Amniotic stem cell (primary cell): ENCODE measurements around the gene COL21A1.
"Not testable (repeated sequence)": the region's sequence is repeated elsewhere in the genome, so short reads cannot be mapped to it uniquely, and the experiment has no call there.

Experiments
- DNase-seq: peaks from one replicate; lab custom pipeline; 2025; lab: John Stamatoyannopoulos, UW

The COL21A1 gene

DNA sequence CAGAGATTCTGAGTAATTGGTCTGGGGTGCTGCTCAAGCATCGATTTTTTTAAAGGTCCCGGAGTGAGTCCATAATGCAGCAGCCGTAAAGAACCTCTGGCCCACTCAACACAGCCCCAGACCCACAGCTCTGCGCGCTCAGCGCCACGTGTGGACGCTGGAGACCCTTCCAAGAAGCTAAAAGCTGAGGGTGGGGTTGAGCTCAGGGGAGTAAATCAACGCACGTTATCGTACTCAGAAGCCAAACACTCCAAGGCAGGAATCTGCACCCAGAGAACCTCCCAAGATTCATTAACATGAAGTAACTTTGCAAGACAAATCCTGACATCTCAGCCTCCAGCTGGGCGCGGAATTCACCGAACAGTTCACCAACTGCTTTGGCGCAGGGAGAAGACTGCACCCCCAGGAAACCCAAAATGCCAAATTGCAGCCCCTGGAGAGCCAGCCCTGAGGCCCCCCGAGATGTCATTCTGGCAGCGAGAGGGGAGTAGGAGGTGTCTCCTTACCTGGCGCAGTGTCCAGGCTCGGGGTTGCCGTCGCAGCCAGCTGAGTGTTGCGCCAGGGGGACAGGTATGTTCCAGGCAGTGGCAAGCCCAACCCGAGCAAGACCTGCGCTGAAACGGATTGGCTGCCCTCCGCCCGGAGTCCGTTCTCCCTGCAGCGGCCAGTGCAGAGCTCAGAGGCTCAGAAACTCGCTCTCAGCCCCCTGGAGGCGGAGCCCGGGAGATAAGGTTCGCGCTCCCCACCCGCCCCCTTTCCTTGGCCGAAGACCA lies at the start of gene COL21A1:
Gene COL21A1, minus strand, starts transcription at position 700 of the 773 bp plus-strand sequence. CDS start 64,962 bp downstream, outside the sequence.
- no peak for DNase-seq

DNA sequence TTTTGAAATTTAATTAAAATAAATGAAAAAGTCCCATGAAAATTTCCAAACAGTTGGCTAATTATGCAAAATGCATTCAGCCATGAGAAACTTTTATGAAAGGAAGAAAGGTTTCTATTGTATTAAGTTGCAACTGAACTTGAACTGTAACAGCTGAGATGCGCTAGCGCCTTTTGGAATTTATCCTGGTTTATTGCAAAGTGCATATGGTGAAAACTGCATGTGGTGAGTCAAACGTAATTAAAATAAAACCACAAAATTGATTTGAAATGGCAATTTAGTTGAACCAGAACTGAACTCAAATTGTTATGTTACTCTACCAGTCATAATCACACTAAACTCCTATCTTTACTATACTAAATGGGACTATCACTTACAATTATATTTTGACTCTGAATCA lies 46.4 kb upstream of the COL21A1 start:
- no peak for DNase-seq

DNA sequence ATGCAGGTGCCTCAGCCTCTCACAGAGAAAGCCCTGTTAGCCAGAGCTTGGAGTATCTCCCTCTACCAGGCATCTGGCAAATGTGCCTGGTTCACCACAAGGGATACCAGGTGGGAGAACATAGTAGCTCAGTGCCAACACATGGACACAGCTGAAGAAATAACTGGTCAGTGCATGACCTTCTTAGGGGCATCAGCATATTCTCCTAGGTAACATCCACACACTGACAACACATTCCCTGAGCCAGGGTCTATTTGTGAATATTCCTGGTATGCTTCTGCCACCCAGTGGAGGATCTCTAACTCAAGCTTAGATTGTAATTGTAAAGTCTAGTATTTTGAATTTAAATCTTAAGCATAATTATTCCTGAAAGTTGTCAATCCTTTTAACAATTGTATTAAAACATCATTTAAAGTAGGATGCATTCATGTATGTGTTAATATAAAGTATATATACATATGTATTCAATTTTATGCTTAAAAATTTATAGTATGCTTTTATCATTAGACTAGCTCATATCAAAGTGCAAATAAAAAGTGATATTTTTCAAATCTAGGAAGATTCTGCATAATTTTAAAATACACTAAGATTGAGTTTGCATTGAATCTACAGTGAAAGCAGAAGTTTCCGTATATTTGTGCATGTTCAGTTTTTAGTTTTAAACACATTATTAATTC lies 45.3 kb upstream of the COL21A1 start:
- DNase-seq = peak; percentile 61

DNA sequence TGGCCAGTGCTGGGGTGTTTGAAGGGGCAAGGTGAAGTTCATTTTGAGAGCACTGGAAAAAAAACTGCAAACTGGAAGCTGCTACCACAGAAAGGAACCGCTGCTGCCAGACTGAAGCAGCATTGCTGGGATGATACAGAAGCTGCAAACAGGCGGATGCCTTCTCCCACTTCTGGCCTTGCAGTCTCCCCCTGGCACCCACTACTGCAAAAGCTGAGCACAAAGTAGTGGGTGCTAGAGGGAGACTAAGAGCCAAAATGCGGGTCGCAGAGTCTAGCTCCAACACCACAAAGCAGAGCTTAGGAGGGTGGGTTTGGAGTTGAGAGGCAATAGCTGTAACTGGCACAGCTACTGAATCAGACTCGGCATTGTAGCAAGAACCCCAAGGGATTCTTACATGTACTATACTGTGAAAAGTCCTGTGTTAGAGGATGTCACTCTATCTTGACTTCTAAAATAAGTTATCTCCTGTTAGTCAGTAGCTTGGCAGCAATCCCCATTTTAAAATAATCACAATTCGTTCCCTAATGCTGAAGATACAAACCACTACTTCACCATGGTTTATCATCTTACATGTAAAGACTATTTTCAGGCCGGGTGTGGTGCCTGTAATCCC lies 44.0 kb upstream of the COL21A1 start:
- DNase-seq = no peak

DNA sequence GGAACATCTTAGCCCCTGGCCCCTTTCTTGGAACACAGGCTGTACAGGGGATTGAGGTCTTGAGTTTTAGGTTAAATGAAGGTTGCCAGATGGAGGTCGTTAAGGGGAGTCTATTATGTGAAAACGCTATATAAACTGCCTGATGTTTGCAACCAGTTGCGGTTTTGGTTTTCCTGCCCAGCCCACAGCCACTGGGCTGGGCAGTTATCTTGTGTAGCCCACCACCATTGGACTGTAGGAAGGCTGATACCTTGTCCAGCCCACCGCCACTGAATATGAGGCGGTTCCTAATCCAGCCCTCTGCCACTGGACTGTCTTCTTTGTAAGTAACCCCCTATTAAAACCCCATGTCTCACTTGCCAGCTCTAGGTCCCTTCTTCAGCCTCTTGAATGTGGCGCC lies 42.3 kb upstream of the COL21A1 start:
- DNase-seq = no peak

DNA sequence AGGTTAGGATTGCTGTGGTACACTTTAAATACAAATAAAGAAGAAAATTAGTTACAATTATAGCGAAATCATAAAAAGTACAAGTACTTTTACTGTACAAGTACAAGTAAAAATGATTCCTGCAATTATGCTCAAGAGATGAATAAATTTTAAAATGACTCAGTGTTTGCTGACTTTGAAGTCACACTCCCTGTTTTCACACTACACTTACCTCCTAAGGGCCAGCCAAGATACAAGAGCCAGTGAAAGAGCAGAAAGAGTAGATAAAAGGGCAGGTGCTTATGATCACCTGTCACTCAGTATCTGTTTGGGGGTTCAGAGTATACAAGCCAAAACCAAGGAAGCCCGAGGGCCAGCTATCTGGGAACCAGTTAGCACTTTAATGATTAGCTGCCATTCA lies 41.0 kb upstream of the COL21A1 start:
- DNase-seq = no peak

DNA sequence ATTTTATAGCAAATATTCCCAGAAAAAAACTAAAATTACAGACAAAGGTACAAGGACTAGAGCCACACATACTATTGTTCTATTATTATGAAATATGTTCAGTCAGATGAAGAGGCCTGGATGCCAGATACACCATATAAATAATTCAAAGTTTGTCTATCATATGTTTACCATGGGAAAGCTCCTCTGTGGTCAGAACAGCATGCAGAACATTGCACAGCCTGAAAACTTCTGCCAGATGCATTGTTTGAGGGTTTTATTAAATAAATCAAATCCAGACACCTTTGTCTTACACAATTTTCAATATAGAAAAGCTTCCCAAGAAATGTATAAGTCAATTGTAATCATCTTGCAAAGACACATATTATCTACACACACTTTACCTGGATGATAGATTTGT lies 35.0 kb upstream of the COL21A1 start:
- DNase-seq = no peak

DNA sequence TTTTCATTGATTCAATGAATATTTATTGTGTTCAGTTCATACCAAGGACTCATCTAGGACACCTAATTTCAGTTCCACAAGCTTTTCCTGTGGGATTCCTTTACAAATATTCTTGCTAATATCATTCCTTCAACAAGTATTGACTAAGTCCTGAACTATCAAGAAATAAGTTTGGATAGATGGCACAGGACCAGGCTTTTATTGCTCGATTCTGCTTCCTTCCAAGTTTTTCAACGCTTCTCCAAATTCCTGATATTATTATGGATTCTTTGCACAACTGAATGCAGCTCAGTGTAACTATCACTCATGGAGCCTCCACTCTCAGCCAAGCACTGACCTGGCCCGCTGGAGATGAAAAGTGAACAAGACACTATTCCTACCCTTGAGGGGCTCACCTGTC lies 32.7 kb upstream of the COL21A1 start:
- no peak for DNase-seq

DNA sequence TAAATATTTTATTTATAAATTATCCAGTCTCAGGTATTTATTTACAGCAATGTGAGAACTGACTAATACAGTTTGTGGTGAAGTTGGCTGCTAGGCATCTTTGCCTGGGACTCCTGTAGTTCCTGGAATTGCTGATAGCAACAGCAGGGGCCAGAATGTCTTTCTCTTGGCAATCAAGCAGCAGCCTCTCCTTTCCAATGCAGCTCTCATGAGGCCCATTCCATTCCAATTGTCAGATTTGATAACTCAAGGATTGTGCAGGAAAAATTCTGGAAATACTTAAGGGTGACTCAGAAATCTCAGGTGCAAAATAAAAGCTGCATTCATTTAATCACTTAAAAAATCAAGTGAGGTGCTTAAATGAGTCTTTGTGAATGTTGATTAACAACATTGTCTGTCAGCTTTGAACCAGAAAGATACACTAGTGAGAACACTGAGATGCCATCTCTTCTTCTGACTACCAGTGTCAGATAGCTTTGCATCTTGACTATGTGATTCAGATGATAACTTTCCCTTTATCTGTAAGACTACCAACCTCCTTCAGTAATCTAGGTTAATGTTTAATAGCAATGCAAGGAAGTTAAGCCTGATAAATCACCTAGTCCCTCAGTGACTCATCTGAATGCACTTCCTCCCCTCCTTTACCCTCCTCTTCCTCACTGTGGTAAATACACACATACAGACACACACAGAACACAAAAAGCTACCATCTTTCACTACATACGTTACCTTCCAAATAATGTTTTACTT lies 32.1 kb upstream of the COL21A1 start:
- no peak for DNase-seq

DNA sequence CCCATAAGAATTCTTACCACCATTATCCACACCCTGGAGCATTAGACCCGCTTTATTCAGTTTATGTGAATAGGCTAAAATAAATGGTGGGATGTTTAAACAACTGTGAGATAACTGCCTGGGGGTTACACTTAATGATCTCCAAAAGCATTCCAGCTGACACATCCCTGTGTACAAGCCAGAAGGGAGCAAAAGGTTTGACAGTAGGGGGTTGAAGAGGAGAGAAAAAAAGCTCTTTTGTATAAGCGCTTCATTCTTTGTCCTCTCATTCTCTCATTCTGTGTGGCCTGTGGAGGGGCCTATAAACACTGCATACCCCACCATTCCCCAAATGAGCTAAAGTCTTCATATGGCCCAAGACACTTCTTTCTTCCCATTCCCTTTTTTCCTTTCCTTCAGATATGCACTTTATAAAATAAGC lies 30.8 kb upstream of the COL21A1 start:
- DNase-seq = no peak

DNA sequence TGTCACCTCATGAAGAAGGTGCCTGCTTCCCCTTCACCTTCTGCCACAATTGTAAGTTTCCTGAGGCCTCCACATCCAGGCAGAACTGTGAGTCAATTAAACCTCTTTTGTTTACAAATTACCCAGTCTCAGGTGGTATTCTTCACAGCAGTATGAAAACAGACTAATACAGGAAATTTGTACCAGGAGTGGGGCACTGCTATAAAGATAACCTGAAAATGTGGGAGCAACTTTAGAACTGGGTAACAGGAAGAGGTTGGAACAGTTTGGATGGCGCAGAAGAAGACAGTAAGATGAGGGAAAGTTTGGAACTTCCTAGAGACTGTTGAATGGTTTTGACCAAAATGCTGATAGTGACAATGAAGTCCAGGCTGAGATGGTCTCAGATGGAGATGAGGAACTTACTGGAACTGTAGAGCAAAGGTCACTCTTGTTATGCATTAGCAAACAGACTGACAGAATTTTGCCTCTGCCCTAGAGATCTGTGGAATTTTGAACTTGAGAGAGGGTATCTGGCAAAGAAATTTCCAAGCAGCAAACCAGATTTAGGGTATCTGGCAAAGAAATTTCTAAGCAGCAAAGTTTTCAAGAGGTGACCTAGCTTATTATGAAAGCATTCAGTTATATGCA lies 23.5 kb upstream of the COL21A1 start:
- DNase-seq = no peak

DNA sequence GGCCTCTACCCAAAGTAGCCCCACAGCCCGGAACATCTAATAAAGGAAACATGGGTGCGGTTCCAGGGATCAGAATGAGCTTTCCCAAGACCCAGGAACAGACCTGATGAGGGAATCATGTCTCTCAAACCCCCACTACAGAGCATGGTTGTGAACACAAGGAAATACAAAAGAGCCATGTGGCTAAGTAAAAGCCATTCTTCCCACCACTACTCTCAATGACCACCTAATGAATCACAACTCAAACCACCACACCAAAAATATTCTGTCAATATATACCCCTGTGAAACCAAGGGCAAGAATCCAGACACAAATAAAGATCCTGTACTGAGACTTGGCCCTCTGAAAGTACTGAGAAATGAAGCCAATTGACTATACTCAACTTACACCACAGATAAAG lies 20.9 kb upstream of the COL21A1 start:
- DNase-seq = no peak

DNA sequence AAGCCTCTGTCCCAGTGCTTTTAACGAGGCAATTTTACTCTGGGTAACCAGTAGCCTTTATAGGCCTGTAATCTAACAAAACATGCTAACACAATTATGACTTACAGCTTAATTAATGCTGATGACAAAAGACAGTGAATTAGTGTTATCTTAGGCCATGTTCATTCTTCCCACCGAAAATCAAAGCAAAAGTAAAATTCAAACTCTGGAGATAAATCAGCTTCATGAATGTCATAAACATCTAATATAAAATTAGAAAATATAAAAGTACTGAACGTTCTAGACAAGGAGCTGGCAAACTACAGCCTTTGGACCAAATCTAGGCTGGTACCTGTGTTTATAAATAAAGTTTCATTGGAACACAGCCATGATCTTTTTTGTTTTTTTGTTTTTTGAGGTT lies 18.6 kb upstream of the COL21A1 start:
- DNase-seq = no peak

DNA sequence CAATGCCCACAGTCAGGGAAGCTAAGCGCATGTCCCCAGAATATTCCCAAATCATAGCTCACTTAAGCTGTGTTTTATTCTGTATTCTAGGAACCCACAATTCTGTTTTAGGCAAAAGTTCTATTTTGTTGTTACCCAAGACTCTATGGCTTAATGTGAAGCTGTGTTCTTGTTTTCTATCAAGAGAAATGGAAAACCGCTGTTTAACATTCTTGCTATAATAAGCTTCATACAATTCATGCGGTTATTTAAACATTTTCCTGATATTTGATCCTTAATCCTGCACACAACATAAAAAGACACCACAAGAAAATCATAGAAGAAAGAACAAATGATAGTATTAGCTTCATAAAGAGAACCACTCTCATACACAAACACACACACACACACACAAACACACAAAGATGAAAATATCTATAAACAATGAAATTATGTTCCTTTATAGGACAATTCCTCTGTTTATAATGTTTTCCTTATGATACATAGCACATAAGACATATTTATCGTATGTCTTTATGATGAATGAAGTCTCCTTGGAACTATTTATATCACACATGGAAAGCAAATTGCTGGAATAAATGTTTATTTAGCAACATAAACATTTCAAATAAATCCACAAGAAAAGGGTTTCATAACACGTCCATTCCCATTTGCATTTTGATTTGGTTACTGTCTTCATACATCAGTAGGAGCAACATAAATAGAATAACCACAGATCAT lies 16.4 kb upstream of the COL21A1 start:
- no peak for DNase-seq

DNA sequence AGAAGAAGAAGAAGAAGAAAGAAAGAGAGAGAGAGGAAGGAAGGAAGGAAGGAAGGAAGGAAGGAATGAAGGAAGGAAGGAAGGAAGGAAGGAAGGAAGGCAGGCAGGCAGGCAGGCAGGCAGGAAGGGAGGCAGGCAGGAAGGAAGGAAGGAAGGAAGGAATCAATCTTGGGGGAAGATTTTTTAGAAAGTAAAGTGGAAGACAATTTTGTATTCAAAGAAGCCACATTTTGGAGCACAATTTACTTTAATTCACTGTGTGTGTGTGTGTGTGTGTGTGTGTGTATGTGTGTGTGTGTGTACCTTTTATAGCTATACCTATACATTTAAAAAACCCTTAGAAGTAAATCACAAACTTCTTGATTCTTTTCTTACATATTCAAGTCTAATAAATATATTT lies 13.2 kb upstream of the COL21A1 start:
- not testable (repeated sequence) for DNase-seq

DNA sequence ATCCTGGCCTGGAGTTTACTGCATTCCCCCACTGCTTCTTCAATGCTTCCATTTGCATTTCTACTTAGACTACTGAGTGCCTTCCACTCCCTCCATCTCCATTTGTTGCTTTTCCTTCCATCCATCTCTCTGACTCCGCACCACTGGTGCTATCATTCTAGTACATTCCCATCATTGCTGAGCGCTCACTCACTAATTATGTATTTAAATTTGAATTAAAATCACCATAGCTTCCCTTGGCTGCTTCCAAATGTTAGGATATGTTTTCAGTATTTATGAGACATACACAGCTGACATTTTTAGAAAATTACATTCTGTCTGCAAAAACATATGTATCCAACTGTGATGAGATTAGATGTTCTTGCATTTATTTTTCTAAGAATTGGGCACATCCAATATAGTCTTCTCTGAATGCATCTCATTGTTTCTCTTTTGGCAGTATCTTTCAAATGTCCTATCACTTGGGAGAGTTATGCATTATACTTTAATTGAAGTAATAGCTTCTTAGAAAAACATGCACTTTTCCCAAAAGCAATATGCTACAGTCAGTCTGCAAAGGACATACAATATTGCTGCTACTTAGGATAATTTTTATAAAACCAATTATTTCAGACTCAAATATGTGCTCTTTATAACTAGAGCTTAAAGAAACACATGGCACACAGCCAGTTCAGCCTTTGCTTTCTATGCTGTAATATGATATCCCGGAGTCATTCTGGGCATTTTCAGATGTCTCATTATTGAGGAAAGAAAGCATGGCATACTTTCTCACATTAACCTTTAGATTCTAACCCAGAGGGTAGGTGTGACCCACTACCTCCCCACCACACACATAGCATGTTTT lies 12.1 kb upstream of the COL21A1 start:
- peak; percentile 52 for DNase-seq

DNA sequence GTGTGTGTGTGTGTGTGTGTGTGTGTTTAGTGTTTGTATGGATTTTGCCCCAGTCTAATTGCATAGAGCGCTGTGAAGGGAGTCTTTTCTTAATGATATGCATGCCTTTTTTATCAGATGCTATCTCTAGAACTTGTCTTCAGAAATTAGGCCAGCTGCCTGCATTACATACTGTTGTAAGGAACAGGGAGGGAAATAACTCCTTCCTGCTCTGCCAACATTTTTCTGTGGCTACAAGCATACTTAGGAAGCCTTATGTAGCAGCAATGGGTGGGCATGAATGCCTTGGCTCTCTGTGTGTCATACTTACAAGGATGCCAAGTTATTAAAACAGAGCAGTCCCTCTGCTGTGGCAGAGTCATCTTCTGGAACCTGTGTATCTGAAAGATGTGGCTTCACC lies 8.0 kb upstream of the COL21A1 start:
- DNase-seq = no peak

DNA sequence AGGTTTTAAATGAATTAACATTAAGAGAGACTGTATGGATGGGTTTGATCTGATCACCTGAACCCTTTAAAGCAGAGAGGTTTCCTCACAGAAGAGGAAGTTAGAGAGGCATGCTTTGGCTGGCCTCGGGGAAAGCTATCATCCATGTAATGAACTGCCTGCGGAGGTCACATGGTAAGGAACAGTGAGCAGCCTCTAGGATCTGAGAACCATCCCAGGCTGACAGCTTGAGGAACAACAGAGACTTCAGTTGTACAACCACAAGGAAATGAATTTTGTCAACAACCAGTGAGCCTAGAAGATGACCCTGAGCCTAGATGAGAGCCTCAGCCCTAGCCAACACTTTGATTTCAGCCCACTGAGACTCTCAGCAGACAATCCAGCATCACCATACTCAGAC lies 2.9 kb upstream of the COL21A1 start:
- DNase-seq = no peak

DNA sequence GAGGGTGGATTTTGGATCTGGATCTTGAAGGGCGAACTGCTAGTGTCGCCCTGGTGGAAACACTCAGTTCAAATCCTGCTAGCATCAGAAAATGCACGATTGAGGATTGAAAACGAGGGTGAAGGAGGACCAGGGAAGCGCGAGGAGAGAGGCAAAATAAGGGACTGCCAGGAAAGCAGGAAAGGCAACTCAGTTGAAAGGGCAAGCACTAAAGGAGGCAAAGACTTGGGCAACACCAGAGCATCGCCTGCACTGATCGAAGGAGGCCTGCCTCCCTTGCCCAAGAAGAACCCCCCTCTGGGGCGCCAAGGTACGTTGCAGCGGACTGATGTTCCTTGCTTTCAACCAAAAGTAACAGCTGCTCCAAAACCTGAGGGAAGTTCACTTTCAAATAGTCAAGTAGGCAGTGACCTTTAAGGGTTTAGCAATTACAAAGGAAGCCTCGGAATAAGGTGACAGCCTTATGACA lies 308 bp upstream of the COL21A1 start:
- no peak for DNase-seq

DNA sequence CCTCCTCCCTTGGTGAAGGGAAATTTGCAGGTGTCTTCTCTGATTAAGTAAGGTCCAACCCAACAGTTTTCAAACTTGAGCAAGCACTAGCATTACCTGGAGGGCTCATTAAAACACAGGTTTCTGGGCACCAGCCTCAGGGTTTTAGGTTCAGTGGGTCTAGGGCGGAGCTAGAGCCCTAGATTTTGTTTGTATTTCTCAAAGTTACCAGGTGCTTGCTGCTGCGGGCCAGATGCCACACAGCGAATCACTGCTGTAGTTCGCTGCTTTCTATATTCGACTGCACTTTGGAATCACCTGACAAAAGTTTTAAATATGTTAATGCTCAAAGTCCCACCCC lies 869 bp downstream of the COL21A1 start:
- DNase-seq = no peak
